Fibroblast of the aortic adventitia (primary cell): ENCODE measurements around the gene MCRIP1. TPM values are rescaled to one million over a fixed set of nuclear protein-coding genes. Genes with fewer than 3 reads are reported as not detected.

Experiments used
- DNase-seq: peaks from one replicate; pipeline ENCODE4 v3.0.0-alpha.2; 2010; ENCODE audit warnings: low read depth
- H3K4me3 ChIP-seq: 2 replicates; pipeline ENCODE4 v1.5.1; 2011; ENCODE audit warnings: low read depth, mild to moderate bottlenecking, control low read depth, low read length, moderate library complexity
- total RNA-seq: library from RNA; depleted of rRNA; stranded (reverse); fragments of >200 nt; gene quantifications from 2 replicates; pipeline ENCODE4 v1.2.3, GENCODE V29; 2012; ENCODE audit warnings: low replicate concordance
- TF ChIP-seq, protein P1 (sequence below): IDR thresholded peaks from 2 replicates; pipeline ENCODE4 v1.5.1; 2011; ENCODE audit warnings: mild to moderate bottlenecking, low read length, control low read depth, inconsistent platforms; ENCODE audit not compliant: insufficient read depth

The MCRIP1 gene
- total RNA-seq, 1 donor = 130 TPM

DNA sequence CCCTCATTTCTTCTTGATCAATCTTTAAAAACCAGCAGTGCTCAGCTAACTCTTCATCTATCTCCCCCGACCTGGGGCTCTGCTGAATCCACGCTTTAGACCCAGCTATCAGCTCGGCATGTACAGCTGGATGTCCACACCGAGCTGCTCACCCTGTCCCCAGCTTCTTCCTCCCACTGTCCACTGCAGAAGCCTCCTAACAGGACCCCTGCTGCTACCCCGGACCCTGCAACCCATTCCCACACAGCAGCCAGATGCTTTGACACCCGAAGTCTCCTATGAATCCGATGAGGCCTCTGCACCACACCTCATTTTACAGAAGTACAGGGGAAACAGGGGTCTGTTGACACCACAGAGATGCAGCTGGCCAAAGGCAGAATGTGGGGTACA lies 15.3 kb downstream of the MCRIP1 start:
- H3K4me3 ChIP-seq = no peak overlapping the region
- TF ChIP-seq, protein P1, sequence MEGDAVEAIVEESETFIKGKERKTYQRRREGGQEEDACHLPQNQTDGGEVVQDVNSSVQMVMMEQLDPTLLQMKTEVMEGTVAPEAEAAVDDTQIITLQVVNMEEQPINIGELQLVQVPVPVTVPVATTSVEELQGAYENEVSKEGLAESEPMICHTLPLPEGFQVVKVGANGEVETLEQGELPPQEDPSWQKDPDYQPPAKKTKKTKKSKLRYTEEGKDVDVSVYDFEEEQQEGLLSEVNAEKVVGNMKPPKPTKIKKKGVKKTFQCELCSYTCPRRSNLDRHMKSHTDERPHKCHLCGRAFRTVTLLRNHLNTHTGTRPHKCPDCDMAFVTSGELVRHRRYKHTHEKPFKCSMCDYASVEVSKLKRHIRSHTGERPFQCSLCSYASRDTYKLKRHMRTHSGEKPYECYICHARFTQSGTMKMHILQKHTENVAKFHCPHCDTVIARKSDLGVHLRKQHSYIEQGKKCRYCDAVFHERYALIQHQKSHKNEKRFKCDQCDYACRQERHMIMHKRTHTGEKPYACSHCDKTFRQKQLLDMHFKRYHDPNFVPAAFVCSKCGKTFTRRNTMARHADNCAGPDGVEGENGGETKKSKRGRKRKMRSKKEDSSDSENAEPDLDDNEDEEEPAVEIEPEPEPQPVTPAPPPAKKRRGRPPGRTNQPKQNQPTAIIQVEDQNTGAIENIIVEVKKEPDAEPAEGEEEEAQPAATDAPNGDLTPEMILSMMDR = no peak
- no peak for DNase-seq

DNA sequence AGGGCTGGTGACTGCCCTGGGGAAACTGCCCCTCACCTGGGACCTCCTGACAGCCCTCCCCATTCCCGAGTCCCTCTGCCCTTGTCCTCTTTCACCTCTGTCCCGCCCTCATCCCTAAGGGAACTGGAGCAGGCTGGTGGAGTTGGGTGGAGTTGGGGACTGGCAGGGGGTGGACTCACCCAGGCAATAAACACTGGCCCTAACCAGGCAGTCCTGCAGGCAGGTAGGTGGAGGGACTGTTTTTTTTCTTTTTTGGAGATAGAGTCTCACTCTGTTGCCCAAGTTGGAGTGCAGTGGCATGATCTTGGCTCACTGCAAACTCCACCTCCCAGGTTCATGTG lies 17.5 kb downstream of the MCRIP1 start:
- no peak overlapping the region for H3K4me3 ChIP-seq
- TF ChIP-seq, protein P1 = no peak
- DNase-seq = no peak

DNA sequence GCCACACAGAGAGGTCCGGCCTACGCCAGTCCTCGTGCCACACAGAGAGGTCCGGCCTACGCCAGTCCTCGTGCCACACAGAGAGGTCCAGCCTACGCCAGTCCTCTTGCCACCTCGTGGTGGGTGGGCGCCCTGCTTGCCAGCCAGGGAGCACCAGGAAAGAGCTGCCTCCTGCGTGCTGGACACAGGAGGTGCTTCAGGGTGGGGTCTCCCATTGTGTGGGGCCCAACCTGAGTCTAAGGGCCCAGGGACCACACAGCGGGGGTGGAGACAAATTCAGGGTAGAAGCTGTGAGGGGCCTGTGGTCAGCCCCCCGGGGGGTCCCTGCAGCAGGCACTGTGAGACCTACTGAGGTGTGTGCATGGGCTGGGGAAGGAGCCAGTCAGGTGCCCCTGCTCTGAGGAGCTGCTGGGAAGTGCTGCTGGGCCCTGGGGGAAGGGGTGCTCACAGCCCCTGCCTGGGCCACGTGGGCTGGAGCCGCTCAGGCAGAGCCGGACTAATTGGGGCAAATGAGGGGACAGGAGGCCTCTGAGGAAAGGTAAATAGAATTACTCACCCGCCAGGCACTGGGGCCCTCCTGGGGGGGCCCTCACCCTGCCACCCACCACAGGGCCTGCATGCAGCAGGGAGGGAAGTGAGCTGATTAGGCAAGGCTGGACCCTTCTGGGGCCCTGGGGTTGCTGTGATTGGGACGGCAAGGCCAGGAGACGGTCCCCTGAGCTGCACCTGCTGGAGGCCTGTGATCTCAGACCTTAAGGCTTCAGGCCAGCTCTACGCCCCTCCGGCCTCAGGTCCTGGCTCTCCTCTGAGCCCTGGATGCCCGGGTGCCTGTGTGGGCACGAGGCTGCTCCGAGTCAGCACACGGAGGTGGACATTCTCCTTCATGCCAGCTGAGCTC lies 18.1 kb downstream of the MCRIP1 start:
- no peak overlapping the region for H3K4me3 ChIP-seq
- TF ChIP-seq, protein P1 = no peak
- no peak for DNase-seq

DNA sequence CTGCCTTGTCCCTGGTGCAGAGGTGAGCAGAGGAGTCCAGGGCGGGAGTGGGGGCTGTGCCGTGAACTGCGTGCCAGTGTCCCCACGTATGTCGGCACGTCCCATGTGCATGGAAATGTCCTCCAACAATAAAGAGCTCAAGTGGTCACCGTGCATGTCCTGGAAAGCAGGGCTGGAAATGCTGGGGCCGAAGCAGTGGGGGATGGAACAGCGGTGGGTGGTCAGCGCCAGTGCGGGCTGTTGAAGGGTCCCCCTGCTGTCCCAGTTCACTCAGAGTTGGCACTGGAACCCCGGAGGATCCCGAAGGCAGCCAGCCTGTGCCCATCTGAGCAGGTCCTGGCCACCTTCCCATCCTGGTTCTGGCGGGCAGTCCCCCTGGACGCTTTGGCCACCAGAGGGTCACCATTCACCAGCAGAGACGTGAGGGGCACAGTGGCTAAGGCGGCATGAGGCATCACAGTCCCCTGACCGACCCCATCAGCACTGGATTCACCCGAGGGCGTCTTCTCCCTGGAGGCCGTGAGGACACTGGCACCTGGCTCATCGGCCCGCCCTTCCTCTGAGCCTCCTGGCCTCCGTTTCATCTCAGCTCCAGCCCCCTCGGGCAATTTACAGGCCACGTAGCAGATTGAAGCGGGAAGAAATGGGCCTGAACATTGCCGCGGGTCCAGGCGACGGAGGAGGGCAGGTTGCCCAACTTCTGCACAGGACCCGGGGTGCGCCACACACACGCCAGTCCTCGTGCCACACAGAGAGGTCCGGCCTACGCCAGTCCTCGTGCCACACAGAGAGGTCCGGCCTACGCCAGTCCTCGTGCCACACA lies 19.0 kb downstream of the MCRIP1 start:
- TF ChIP-seq, protein P1 = no peak
- H3K4me3 ChIP-seq = no peak overlapping the region
- no peak for DNase-seq

DNA sequence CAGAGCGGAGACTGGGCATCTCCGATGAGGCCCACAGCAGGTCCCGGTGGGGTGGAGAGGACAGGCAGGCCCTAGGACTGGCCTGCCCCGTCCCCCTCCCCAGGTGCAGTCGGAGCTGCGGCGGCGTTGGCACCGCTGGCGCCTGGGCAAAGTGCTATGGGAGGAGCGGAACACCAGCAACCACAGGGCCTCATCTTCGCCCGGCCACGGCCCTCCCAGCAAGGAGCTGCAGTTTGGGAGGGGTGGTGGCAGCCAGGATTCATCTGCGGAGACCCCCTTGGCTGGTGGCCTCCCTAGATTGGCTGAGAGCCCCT lies 19.8 kb downstream of the MCRIP1 start:
- H3K4me3 ChIP-seq = no peak overlapping the region
- no peak for DNase-seq
- TF ChIP-seq, protein P1 = no peak

DNA sequence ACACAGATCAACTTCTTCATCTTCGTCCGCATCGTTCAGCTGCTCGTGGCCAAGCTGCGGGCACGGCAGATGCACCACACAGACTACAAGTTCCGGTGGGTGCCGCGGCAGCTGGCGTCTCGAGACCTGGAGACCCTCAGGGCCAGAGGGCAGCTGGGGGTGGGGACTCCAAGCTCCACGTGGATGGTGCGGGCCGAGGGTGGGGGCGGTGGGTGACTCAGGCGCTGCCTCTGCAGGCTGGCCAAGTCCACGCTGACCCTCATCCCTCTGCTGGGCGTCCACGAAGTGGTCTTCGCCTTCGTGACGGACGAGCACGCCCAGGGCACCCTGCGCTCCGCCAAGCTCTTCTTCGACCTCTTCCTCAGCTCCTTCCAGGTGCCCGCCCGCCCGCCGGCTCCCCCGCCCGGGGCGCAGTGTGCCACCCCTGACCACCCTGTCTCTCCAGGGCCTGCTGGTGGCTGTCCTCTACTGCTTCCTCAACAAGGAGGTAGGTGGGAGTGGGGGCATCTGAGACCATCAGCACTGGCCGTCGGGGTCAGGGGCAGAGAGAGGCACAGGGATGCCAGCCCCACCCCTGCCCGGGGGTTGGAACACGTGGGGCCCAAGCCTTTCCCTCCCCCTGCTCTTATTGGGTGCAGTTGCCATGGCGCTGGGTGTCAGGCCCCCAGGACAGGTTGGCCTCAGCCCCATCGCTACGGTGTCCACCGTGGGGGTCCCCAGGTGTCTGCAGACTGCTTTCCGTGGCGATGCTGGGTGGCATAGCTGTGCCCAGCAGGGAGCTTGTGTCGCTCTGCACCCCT lies 20.3 kb downstream of the MCRIP1 start:
- no peak for DNase-seq
- TF ChIP-seq, protein P1 = no peak
- no peak overlapping the region for H3K4me3 ChIP-seq
